Activated CD8-positive, alpha-beta memory T cell treated with anti-CD3 and anti-CD28 coated beads for 48 hours (primary cell): Measurements from ENCODE around the gene B3GNT8.
"Not testable (repeated sequence)": the region's sequence is repeated elsewhere in the genome, so short reads cannot be mapped to it uniquely, and the experiment has no call there.

ENCODE experiments used
- DNase-seq, 3 experiments: peaks; one replicate each; pipeline ENCODE4 v3.0.0-alpha.2; 2020; ENCODE audit warnings: low read depth in 2 of 3, low spot score in 2 of 3

The B3GNT8 gene, protein sequence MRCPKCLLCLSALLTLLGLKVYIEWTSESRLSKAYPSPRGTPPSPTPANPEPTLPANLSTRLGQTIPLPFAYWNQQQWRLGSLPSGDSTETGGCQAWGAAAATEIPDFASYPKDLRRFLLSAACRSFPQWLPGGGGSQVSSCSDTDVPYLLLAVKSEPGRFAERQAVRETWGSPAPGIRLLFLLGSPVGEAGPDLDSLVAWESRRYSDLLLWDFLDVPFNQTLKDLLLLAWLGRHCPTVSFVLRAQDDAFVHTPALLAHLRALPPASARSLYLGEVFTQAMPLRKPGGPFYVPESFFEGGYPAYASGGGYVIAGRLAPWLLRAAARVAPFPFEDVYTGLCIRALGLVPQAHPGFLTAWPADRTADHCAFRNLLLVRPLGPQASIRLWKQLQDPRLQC

DNA sequence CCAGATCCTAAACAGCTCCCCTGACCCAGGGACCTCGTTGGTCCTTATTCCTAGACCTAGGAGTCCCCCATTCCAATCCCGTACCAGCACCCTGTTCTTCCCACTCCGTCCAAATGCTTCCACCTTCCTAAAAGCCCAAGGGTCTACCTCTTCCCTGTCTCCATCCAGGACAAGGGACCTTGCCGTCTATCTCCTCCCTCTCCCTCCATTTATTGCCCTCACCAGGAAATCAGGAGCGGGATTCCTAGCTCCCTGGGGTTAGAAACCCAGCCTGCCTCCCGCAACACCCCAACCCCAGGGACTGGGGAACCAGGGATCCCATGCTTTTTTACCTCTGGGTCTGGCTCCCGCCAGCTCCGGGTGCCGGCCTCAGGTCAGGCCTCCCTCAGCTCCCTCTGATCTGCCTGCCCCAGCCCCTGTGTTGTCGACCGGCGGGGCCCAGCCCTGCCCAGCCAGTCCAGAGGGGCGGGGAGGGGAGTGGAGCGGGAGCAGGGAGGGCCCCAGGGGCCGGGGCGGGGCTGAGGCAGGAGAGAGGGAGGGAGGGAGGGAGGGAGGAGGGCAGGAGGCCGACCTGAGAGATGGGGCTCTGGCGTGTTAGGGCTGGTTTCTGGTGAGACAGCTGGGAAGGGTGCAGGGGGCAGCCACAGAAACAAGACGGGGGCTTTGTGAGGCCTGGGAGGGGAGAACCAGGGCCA is at the start of gene B3GNT8:
Gene B3GNT8, minus strand, starts transcription at position 423 of the 695 bp plus-strand sequence. CDS start 596 bp downstream, outside the sequence.
- DNase-seq = peak in 1 of 3 experiments; percentile 25

DNA sequence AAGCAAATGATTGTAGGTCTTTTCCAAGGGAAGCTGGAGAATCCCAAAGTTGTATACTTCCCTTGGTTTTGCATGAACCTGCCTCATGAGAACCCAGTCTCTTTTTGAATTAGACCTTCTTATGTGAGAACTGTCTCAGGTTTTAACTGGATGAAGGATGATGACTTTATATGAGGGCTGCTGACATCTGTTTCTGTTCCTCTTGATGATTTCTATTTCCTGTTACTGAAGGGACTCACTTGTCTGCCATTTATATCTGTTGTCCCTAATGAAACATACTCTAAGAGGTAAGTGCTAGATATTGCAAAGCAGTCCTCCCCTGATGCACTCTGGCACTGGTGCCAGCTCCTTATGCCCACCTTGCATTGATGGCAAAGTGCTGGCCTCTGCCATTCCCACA is 49.4 kb upstream of the B3GNT8 start:
- no peak for DNase-seq

DNA sequence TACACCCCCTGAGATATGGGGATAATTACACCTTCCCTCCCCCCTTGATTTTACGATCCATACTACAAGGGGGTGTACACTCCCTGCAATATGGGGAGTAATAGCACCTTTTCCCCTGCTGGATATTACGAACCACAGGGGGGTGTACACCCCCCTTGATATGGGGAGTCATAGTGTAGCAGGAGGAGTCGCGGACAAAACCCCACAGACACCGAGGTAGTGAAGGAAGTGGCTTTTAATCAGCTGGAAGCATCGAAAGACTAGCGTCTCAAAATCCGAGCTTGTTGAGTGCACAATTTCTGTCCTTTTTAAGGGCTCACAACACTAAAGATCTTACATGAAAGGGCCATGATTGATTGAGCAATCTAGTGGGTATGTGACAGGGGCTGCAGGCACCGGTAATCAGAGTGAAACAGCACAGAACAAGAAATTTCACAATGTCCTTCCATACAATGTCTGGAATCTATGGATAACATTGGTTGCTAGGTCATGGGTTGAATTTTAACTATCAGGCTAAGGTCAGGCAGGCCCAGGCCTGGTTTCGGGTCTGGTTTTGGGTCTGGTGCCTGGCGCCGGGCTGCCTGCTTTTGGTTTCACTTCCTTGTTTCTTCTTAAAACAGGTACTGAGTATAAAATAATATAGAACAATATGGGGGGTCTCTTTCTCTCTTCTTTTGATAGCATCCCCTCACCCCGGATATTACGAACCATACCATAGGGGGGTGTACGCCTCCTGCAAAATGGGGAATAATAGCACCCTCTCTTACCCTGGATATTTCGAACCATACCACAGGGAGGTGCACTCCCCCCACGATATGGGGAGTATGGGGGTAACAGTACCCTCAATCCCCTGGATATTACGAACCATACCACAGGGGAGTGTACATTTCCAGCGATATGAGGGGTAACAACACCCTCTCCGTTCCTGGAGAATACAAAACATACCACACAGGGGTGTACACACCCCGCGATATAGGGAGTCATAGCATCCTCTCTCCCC is 36.4 kb upstream of the B3GNT8 start:
- not testable (repeated sequence) for DNase-seq

DNA sequence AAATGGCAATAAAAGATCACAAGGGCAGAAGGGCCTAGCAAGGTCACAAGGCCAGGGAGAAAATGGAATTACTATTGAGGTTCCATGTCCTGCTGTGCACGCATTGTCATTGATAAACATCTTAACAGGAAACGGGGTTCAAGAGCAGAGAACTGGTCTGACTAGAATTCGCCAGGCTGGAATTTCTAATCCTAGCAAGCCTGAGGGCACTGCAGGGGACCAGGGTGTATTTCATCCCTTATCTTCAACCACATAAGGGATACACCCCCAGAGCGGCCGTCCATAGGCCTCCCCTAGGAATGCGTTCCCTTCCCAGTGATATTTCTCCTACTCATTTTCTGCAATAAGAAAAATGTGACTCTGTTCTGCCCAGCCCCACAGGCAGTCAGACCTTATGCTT is 35.3 kb upstream of the B3GNT8 start:
- no peak for DNase-seq

DNA sequence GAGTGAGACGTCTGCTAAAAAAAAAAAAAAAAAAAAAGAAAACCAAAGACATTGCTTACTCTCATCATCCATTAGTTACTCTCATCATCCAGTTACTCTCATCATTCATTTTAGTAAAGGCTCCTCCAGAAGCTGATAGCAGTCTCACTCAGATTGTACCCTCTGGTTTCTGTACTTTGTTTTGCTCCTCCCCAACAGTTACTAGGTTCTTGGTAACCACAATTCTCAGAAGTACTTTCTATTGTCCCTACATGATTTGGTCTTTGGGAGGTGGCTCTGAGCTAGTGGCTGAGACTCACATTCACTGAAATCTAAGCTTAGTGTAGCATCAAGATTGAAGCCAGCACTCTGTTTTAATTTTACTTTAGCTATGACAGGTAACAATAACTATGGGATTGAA is 30.1 kb upstream of the B3GNT8 start:
- no peak for DNase-seq

DNA sequence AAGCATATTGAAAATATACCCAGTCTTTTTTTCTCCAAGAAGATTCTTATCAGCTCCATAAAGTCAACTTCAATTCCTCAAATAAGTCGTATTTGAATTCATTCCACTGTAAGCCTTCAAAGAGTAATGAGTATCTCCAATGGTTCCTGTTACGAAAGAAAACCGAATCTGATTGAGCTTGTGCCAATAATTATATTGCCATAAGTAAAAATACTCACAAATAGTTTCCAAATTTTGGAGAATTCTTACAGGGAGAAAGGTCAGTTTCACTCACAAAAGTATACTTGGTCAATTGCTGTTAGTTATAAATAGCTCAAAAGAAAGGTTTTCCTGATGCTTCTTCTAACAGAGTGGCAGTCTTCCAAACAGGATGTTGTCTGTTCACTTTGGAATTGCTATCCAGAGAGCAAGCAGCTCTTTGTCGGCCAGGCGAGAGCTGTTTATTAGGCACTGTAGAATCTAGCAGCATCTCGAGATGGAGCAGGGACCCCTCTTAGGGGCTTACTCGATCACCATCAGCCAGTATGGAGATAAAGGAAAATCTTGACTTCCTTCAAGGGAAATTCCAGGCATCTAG is 29.3 kb upstream of the B3GNT8 start:
- DNase-seq = no peak

DNA sequence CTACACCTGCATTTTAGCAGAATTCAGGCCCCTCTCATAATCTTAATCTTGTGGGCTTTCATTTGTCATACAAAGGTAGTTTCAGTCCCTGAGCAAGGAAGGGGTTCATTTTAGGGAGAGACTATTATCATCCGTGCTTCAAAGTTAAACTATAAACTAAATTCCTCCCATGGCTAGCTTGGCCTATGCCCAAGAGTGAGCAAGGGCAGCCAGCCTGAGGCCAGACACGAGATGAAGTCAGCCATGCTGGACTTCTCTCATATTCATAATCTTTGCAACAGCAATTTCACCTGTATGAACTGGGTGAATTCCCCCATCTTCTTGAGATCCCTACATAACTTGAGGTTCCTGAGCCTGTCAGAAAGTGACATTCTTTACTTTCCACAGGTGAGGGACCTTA is 28.8 kb upstream of the B3GNT8 start:
- no peak for DNase-seq

DNA sequence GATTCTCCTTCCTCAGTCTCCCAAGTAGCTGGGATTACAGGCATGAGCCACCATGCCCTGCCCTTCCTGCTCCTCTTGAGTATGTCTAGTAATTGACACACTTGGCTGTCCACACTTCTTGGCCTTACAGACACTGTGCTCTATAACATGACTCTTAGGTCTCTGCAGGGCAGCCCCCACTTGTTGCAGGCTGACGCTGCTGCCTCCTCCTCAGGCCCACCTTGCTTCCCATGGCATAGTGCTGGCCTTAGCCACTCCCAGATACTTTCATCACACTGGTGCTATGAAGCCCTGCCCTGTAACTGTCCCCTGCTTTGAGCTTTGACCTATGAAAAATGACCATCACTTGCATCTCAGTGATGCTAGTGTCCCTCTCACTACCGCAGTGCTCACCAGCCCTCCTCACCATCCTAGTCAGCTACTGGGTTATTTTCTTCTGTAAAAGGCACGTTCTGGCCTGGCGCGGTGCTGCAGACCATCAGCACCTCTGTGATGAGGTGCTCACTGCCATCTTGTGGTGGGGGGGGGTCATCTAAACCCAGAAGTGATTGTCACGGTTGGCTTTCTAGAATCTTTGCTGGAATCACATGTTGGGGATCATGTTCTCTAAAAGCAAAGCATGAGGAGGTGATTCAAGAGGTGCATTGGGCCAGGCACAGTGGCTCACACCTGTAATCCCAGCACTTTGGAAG is 25.6 kb upstream of the B3GNT8 start:
- DNase-seq = no peak

DNA sequence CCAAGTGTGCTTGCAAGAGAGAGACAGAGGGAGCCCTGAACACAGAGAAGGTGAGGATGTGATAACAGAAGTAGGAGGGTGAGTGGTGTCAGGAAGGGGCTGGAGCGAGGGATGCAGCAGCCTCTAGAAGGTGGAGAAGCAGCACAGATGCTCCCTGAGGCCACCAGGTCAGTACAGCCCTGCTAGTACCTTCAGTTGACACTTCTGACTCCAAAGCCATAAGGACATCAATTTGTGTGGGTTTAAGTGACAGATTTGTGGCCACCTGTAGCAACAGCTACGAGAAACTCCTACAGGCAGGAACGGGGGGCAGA is 22.6 kb upstream of the B3GNT8 start:
- DNase-seq = no peak

DNA sequence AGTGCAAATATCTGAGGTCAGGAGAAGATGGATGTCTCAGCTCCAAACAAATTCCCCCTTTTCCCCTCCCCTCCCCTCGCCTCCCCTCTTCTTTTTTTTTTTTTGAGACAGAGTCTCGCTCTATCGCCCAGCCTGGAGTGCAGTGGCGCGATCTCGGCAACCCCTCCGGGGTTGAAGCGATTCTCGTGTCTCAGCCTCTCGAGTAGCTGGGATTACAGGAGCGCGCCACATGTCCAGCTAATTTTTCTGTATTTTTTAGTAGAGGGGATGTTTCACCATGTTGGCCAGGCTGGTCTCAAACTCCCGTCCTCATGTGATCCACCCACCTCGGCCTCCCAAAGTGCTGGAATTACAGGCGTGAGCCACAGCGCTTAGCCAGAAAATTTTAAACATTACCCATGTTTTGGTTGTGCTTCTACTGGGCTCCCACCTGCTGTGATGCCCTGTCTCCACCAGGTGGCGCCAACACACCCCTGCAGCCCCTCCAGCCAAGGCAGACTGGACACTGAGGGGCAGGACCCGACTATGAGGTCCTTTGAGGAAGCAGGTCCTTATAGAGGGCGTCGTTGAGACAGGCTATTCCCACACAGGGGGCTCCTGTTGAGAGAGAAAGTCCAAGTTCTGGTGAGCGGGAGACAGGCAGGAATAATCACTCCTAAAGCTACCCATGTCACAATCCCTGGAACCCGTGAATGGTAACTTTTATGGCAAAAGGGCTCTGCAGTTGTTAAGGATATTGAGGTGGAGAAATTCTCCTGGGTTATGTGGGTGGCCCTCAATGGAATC is 22.1 kb upstream of the B3GNT8 start:
- DNase-seq = peak; percentile 50 to 65 (median 58)

DNA sequence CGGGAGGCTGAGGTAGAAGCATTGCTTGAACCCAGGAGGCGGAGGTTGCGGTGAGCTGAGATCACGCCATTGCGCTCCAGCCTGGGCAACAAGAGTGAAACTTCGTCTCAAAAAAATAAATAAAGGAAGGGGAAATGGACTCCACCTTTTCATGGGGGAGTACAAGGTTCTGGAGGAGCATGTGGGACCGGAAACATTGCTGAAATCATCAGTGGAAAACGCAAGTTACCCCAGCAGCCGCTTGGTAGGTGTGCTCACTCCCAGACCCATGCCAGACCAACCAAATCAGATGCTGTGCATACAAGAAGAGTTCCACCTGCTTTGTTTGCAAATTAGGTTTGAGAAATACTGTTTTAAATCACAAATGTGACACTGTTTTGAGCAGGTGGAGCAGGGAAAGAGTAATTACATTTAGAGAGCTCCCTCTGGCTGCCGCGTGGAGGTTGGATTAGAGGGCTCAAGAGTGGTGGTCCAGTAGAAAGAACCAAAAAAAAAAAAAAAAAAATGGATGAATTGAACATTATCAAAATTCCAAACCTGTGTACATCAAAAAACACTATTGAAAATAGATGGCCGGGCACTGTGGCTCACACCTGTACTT is 20.7 kb upstream of the B3GNT8 start:
- no peak for DNase-seq

DNA sequence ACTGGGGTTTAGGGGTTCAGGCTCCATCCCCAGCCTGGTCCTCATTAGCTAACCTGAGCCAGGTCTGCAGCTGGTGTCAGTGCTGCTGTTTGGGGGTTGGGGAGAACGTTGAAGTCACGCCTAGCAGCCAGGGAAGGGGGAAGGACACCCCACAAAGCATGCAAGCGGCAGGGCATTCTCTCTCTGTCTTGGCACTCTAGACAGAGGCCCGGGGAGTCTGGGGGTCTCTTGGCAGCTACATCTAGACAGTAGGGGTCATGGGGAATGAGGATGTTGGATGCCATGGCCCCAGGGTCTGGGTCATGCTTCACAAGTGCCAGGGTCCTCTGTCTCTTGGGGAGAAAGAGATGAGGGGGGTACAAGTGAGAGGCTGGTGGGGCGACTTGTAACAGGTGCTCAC is 18.4 kb upstream of the B3GNT8 start:
- no peak for DNase-seq

DNA sequence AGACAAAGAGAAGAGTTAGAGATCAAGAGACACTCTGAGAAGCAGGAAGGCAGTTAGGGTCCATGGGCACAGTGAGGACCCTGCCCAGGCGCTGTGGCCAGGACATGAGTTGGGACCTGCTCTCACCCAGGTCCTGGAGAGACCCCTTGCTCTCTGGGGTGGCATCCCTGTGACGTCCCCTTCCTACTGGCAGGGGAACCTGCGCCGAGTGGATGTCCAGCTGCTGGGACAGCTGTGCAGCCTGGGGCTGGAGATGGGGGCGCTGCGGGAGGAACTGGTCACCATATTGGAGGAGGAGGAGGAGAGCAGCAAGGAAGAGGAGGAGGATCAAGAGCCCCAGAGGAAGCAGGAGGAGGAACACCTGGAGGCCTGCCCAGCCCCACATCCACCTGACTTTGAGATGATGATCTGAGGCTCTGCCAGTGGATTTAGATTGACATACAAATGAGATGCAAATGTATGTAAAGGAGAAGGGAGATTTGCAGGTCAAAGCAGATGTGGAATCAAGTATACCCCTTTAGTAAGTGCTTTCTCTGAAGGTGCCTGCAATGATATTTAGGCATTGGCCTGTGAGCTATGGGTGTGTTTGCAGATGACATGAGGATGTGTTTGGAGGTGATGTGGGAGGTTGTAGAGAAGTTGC is 16.8 kb upstream of the B3GNT8 start:
- no peak for DNase-seq

DNA sequence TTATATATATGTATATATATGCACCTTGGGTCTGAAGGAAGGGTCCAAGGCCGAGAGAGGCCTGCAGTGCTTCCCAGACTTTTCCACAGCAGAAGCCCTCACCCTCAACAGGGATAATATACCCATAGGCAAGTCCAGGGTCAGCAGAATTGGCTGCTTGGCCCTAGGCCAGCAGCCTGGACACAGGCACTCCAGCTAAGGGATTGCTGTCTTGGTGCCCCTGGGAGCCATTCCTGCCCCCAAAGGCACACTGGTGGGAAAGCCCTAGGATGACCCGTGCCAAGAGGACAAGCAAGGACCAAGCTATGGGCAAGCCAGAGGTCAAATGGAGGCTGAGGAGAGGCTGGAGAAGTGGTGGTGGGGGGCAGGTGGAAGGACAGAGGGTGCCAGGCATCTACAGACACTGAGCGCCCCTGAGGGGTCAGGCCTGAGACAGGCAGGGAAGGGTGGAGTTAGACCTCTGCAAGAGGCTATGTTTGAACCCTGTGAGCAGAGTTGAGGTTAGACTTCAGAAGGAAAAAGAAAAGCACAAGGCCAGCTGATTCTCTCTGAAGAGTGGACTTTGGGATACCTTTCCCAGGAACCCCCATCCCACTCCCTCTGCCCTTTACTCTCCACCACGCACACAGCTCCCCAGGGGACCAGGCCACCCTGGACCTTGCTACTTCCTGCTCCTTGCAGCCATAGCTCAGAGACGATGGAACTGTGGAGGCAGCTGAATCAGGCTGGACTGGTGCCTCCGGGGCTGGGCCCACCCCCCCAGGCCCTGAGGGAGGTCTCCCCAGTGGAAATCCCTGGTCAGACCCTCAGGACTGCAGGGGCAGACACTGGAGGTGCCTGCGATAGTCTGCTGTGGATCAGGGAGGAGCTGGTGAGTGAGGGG is 15.5 kb upstream of the B3GNT8 start, which contains the start of gene ERICH4:
Gene ERICH4, plus strand, starts transcription at position 684 of the 883 bp plus-strand sequence. Its CDS starts 14 bp downstream, at position 698.
- DNase-seq = no peak

DNA sequence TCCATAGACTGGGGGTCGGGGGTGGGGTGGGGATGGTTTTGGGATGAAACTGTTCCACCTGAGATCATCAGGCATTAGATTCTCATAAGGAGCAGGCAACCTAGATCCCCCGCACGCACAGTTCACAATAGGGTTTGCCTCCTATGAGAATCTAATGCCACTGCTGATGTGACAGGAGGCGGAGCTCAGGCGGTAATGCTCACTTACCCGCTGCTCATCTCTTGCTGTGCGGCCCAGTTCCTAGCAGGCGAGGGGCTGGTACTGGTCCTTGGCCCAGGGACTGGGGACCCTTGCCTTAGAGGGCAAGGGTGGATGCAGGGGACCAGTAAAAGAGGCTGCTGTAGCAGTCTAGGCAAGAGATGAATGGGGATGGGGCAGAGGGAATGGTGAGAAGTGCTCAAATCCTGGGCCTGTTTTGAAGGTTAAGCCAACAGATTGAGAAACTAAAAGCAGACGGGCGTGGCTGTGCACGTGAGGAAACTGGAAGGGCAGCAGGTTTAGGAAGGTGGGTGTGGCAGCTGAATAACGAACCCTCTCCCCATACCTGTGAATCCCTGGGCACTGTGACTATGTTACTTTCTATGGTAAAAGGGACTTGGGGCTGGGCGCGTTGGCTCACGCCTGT is 14.3 kb upstream of the B3GNT8 start:
- no peak for DNase-seq

DNA sequence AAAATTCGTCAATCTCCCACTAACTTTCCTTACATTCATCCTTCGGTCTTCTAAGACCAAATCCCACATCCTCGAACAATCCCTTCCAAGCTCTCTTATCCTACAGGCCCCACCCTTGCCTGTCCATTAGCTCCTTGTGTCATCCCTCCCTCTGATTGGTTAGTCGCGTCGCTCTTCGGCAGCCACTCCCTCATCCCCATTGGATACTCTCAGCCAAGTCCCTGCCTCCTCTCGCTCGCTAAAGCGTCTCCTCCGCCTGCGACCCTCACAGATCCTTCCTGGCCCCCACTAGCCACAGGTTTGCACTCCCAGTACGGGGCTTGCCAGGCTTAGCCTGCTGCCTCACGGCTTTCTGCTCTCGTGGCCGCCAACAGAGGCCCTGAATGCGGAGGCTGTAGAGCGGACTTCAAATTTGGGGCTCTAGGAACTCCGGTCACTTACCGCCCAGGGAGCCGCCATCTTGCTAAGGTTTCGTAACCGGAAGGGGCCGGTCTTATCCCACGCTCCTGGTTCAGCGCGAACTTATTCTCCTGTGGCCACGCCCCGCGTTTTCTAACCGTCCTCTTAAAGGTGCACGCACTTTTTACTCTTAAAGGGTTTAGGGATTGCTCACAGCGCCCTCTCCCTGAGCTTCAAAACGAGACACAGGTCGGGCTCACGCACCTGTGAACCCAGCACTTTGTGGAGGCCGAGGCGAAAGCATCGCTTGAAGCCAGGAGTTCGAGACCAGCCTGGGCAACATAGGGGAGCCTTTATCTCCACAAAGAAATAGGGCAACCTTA is 12.5 kb upstream of the B3GNT8 start, which contains the start of gene DMAC2:
Gene DMAC2, minus strand, starts transcription at position 472 of the 782 bp plus-strand sequence. Its CDS starts 13 bp downstream, at position 459.
- DNase-seq = peak; percentile 79 to 87 (median 81)
